Measurements from ENCODE around the gene PLPP6. TPM values are rescaled to one million over a fixed set of nuclear protein-coding genes. Genes with fewer than 3 reads are reported as not detected.

The PLPP6 gene
- total RNA-seq, 1 experiment from 2014 or later = 6.3 TPM

- no peaks in the 10 kb centered on the region for H3K9me3 Mint-ChIP-seq (ENCODE audit: unreplicated experiment)
- no peaks in the 10 kb centered on the region for H3K4me1 Mint-ChIP-seq (ENCODE audit: insufficient read depth, unreplicated experiment)
- CTCF ChIA-PET = interaction anchor here (1.2 kb wide), 1 partner anchor 294 kb away, joined by 3 read pairs; the partner anchor contains the start of gene JAK2
- BruUV-seq (replicated peaks) = no TSS peak
- POLR2A ChIA-PET = interaction anchor here (1.0 to 2.3 kb wide), 4 partner anchors 11 to 49 kb away, joined by 3 to 8 read pairs (median 4); partner anchors contain the start of gene AK3
- DNase-seq (ENCODE audit: unreplicated experiment) = no peak
- H3K27ac Mint-ChIP-seq (ENCODE audit: low read depth, unreplicated experiment) = peak overlapping the region; percentile 50
- H3K27me3 Mint-ChIP-seq (ENCODE audit: insufficient read depth, unreplicated experiment) = no peaks in the 10 kb centered on the region
- intact Hi-C loops (cut with micrococcal nuclease) = no loop called here
- peaks cover 34% of the 10 kb centered on the region for H3K36me3 Mint-ChIP-seq (ENCODE audit: insufficient read depth, unreplicated experiment)
- TF ChIP-seq, protein P1, sequence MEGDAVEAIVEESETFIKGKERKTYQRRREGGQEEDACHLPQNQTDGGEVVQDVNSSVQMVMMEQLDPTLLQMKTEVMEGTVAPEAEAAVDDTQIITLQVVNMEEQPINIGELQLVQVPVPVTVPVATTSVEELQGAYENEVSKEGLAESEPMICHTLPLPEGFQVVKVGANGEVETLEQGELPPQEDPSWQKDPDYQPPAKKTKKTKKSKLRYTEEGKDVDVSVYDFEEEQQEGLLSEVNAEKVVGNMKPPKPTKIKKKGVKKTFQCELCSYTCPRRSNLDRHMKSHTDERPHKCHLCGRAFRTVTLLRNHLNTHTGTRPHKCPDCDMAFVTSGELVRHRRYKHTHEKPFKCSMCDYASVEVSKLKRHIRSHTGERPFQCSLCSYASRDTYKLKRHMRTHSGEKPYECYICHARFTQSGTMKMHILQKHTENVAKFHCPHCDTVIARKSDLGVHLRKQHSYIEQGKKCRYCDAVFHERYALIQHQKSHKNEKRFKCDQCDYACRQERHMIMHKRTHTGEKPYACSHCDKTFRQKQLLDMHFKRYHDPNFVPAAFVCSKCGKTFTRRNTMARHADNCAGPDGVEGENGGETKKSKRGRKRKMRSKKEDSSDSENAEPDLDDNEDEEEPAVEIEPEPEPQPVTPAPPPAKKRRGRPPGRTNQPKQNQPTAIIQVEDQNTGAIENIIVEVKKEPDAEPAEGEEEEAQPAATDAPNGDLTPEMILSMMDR (IDR thresholded peaks at IDR 0.05; ENCODE audit: unreplicated experiment) = no peak
- H3K4me3 Mint-ChIP-seq (ENCODE audit: unreplicated experiment) = no peak overlapping the region
These were observed 29.7 kb downstream of the PLPP6 start for GRCh38 chr9:4691795-4692194.

GRCh38 chr9:4700091-4700490 is 38.0 kb downstream of the PLPP6 start:
- BruUV-seq (replicated peaks) = no TSS peak
- CTCF ChIA-PET = interaction anchor here (0.7 kb wide), 2 partner anchors 43 to 317 kb away, joined by 3 read pairs; no protein-coding TSS in a partner anchor
- Mint-ChIP-seq H3K27ac (ENCODE audit: low read depth, unreplicated experiment) (no peak overlapping the region), H3K9me3 (ENCODE audit: unreplicated experiment) (no peaks in the 10 kb centered on the region), H3K27me3 (ENCODE audit: insufficient read depth, unreplicated experiment) (no peaks in the 10 kb centered on the region), H3K4me1 (ENCODE audit: insufficient read depth, unreplicated experiment) (peaks cover 6% of the 10 kb centered on the region), H3K4me3 (ENCODE audit: unreplicated experiment) (no peak overlapping the region), H3K36me3 (ENCODE audit: insufficient read depth, unreplicated experiment) (peaks cover 93% of the 10 kb centered on the region)
- intact Hi-C loops (cut with micrococcal nuclease) = no loop called here
- POLR2A ChIA-PET = no interaction called here
- TF ChIP-seq, protein P1 (IDR thresholded peaks at IDR 0.05; ENCODE audit: unreplicated experiment) = no peak
- no peak for DNase-seq (ENCODE audit: unreplicated experiment)

DNA sequence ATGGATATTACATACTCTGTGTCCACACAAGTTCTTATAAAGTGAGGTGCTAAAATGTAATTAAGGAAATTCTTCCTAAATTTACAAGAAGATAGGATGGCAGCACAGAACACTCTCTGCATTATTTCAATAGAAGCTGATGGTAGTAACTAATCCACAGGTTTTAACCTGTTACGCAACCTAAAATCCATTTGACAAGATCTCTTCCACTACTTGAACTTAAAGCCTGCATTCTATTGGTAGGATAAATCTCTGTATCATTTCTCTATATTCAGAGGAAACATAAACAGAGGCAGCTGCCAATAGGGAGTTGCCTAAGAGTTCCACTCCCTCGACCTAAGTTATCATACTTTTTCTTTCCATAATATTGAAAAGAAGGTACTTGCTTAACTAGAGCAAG is 38.8 kb downstream of the PLPP6 start:
- intact Hi-C loops (cut with micrococcal nuclease) = no loop called here
- TF ChIP-seq, protein P1 (IDR thresholded peaks at IDR 0.05; ENCODE audit: unreplicated experiment) = no peak
- H3K4me1 Mint-ChIP-seq (ENCODE audit: insufficient read depth, unreplicated experiment) = peaks cover 6% of the 10 kb centered on the region
- no peaks in the 10 kb centered on the region for H3K27me3 Mint-ChIP-seq (ENCODE audit: insufficient read depth, unreplicated experiment)
- ChIA-PET CTCF (interaction anchor here (0.9 kb wide), 1 partner anchor 15 kb away, joined by 3 read pairs; no protein-coding TSS in a partner anchor), POLR2A (interaction anchor here (0.7 kb wide), 1 partner anchor 39 kb away, joined by 3 read pairs; the partner anchor contains the start of gene PLPP6)
- no TSS peak for BruUV-seq (replicated peaks)
- no peak for DNase-seq (ENCODE audit: unreplicated experiment)
- no peak overlapping the region for H3K27ac Mint-ChIP-seq (ENCODE audit: low read depth, unreplicated experiment)
- peaks cover 92% of the 10 kb centered on the region for H3K36me3 Mint-ChIP-seq (ENCODE audit: insufficient read depth, unreplicated experiment)
- H3K9me3 Mint-ChIP-seq (ENCODE audit: unreplicated experiment) = no peaks in the 10 kb centered on the region
- H3K4me3 Mint-ChIP-seq (ENCODE audit: unreplicated experiment) = no peak overlapping the region

GRCh38 chr9:4701526-4701925 is 39.4 kb downstream of the PLPP6 start:
- POLR2A ChIA-PET = interaction anchor here (0.7 to 1.4 kb wide), 3 partner anchors 38 to 92 kb away, joined by 3 read pairs; partner anchors contain the start of gene PLPP6
- no peak overlapping the region for H3K4me3 Mint-ChIP-seq (ENCODE audit: unreplicated experiment)
- TF ChIP-seq, protein P1 (IDR thresholded peaks at IDR 0.05; ENCODE audit: unreplicated experiment) = no peak
- H3K4me1 Mint-ChIP-seq (ENCODE audit: insufficient read depth, unreplicated experiment) = peaks cover 6% of the 10 kb centered on the region
- no peaks in the 10 kb centered on the region for H3K27me3 Mint-ChIP-seq (ENCODE audit: insufficient read depth, unreplicated experiment)
- CTCF ChIA-PET = interaction anchor here (0.6 to 0.9 kb wide), 5 partner anchors 14 to 1844 kb away, joined by 3 to 4 read pairs (median 3); no protein-coding TSS in a partner anchor
- peaks cover 92% of the 10 kb centered on the region for H3K36me3 Mint-ChIP-seq (ENCODE audit: insufficient read depth, unreplicated experiment)
- BruUV-seq (replicated peaks) = no TSS peak
- no peak overlapping the region for H3K27ac Mint-ChIP-seq (ENCODE audit: low read depth, unreplicated experiment)
- no peaks in the 10 kb centered on the region for H3K9me3 Mint-ChIP-seq (ENCODE audit: unreplicated experiment)
- DNase-seq (ENCODE audit: unreplicated experiment) = no peak
- intact Hi-C loops (cut with micrococcal nuclease) = no loop called here
